SK-N-SH treated with all-trans-retinoic acid at 6 μM for 48 hours (cell line): ENCODE data around the gene SEC22A.

ENCODE experiments used
- ATAC-seq: fragments of 200-7000 bp; cut with Tn5 transposase; 3 replicates; pipeline ENCODE4 v1.9.1; 2020; ENCODE audit warnings: mild to moderate bottlenecking, moderate library complexity
- ARNTL ChIP-seq: fragments of 450-650 bp; formaldehyde crosslinking; IDR thresholded peaks from 2 replicates; pipeline ENCODE4 v1.5.0; 2020; ENCODE audit warnings: low read depth, mild to moderate bottlenecking, moderate library complexity, borderline replicate concordance
- BACH2 ChIP-seq: fragments of 250-450 bp; sonication (Bioruptor Pico); IDR thresholded peaks from 2 replicates; pipeline ENCODE4 v1.9.0; 2021; ENCODE audit warnings: mild to moderate bottlenecking, borderline replicate concordance
- CSDC2 ChIP-seq: fragments of 250-450 bp; sonication (Bioruptor Pico); IDR thresholded peaks from 2 replicates; pipeline ENCODE4 v1.5.0; 2020; ENCODE audit warnings: mild to moderate bottlenecking, moderate library complexity
- ESRRG ChIP-seq: fragments of 250-450 bp; sonication (Bioruptor Pico); IDR thresholded peaks from 2 replicates; pipeline ENCODE4 v1.6.1; 2021; ENCODE audit warnings: mild to moderate bottlenecking
- GLIS3 ChIP-seq: fragments of 250-450 bp; sonication (Bioruptor Pico); IDR thresholded peaks from 2 replicates; pipeline ENCODE4 v1.5.0; 2020; ENCODE audit warnings: mild to moderate bottlenecking, moderate library complexity
- ISL1 ChIP-seq: fragments of 250-450 bp; sonication (Bioruptor Pico); IDR thresholded peaks from 2 replicates; pipeline ENCODE4 v2.1.2; 2022; ENCODE audit warnings: mild to moderate bottlenecking, moderate library complexity
- OSR1 ChIP-seq: fragments of 250-450 bp; sonication (Bioruptor Pico); IDR thresholded peaks from 2 replicates; pipeline ENCODE4 v1.8.0; 2022; ENCODE audit warnings: moderate library complexity, mild to moderate bottlenecking, inconsistent platforms
- PATZ1 ChIP-seq: fragments of 250-450 bp; sonication (Bioruptor Pico); IDR thresholded peaks from 2 replicates; pipeline ENCODE4 v1.8.0; 2020; ENCODE audit warnings: mild to moderate bottlenecking, moderate library complexity, borderline replicate concordance
- POU6F1 ChIP-seq: fragments of 250-450 bp; sonication (Bioruptor Pico); IDR thresholded peaks from 2 replicates; pipeline ENCODE4 v1.8.0; 2021; ENCODE audit warnings: low read depth, mild to moderate bottlenecking, moderate library complexity, borderline replicate concordance
- PPARA ChIP-seq: fragments of 250-450 bp; sonication (Bioruptor Pico); IDR thresholded peaks from 2 replicates; pipeline ENCODE4 v1.5.0; 2020; ENCODE audit warnings: mild to moderate bottlenecking, borderline replicate concordance
- RARB ChIP-seq: fragments of 250-450 bp; sonication (Bioruptor Pico); IDR thresholded peaks from 2 replicates; pipeline ENCODE4 v1.8.0; 2021; ENCODE audit warnings: mild to moderate bottlenecking, moderate library complexity
- SNAI2 ChIP-seq: fragments of 250-450 bp; sonication (Bioruptor Pico); IDR thresholded peaks from 2 replicates; pipeline ENCODE4 v1.5.0; 2020; ENCODE audit warnings: mild to moderate bottlenecking, moderate library complexity
- TOX ChIP-seq: fragments of 250-450 bp; sonication (Bioruptor Pico); IDR thresholded peaks from 2 replicates; pipeline ENCODE4 v1.8.0; 2021; ENCODE audit warnings: mild to moderate bottlenecking, moderate library complexity, borderline replicate concordance
- TSHZ2 ChIP-seq: fragments of 250-450 bp; sonication (Bioruptor Pico); IDR thresholded peaks from 2 replicates; pipeline ENCODE4 v1.5.0; 2020; ENCODE audit warnings: mild to moderate bottlenecking, moderate library complexity
- ZC3H10 ChIP-seq: fragments of 250-450 bp; sonication (Bioruptor Pico); IDR thresholded peaks from 2 replicates; pipeline ENCODE4 v1.5.1; 2021; ENCODE audit warnings: mild to moderate bottlenecking, moderate library complexity
- ZNF565 ChIP-seq: fragments of 450-650 bp; formaldehyde crosslinking; conservative IDR thresholded peaks from 2 replicates; pipeline ENCODE4 v1.5.0; 2020; ENCODE audit warnings: low read depth, mild to moderate bottlenecking, moderate library complexity
- ZNF70 ChIP-seq: fragments of 450-650 bp; formaldehyde crosslinking; IDR thresholded peaks from 2 replicates; pipeline ENCODE4 v1.5.0; 2020; ENCODE audit warnings: mild to moderate bottlenecking, moderate library complexity
- ZNF8 ChIP-seq: fragments of 450-650 bp; formaldehyde crosslinking; IDR thresholded peaks from 2 replicates; pipeline ENCODE4 v1.5.0; 2020; ENCODE audit warnings: mild to moderate bottlenecking, moderate library complexity

The SEC22A gene

GRCh38 chr3:123246866-123247265 is 45.1 kb downstream of the SEC22A start:
- TF ChIP-seq ZNF565 (CRISPR knock-in tag) (no peak), ESRRG (no peak), PPARA (no peak)
- TF ChIP-seq, all 23 proteins: peak for 0
- no peak for ATAC-seq

- TF ChIP-seq CSDC2 = no peak
- no peak for TF ChIP-seq ISL1 (CRISPR knock-in tag)
- TF ChIP-seq ZC3H10 (CRISPR knock-in tag) = no peak
- TF ChIP-seq TOX (CRISPR knock-in tag) = no peak
- TF ChIP-seq ARNTL (CRISPR knock-in tag) = no peak
- TF ChIP-seq RARB = no peak
- no peak for TF ChIP-seq BACH2 (CRISPR knock-in tag)
- no peak for TF ChIP-seq GLIS3
- no peak for TF ChIP-seq POU6F1 (CRISPR knock-in tag)
- TF ChIP-seq OSR1 (CRISPR knock-in tag) = no peak
- no peak for TF ChIP-seq TSHZ2 (CRISPR knock-in tag)
- no peak for TF ChIP-seq ZNF8 (CRISPR knock-in tag)
- no peak for TF ChIP-seq PATZ1 (CRISPR knock-in tag)
- no peak for TF ChIP-seq SNAI2 (CRISPR knock-in tag)
- TF ChIP-seq ZNF565 (CRISPR knock-in tag) = no peak
- no peak for TF ChIP-seq PPARA
- ATAC-seq = no peak
Measured at GRCh38 chr3:123256256-123256655, 54.5 kb downstream of the SEC22A start.

GRCh38 chr3:123258359-123258758 is 56.6 kb downstream of the SEC22A start:
- ATAC-seq = peak; percentile 42; the same call in 1 of the 3 replicates
- no peak for TF ChIP-seq TOX (CRISPR knock-in tag)
- no peak for TF ChIP-seq ARNTL (CRISPR knock-in tag)
- no peak for TF ChIP-seq POU6F1 (CRISPR knock-in tag)
- no peak for TF ChIP-seq ZNF565 (CRISPR knock-in tag)
- no peak for TF ChIP-seq SNAI2 (CRISPR knock-in tag)
- TF ChIP-seq ZNF70 (CRISPR knock-in tag) = no peak
- no peak for TF ChIP-seq PATZ1 (CRISPR knock-in tag)
- TF ChIP-seq CSDC2 = no peak
